Measurements from ENCODE around the gene RAI1.
"Not testable (repeated sequence)": the region's sequence is repeated elsewhere in the genome, so short reads cannot be mapped to it uniquely, and the experiment has no call there.

Gene RAI1, protein sequence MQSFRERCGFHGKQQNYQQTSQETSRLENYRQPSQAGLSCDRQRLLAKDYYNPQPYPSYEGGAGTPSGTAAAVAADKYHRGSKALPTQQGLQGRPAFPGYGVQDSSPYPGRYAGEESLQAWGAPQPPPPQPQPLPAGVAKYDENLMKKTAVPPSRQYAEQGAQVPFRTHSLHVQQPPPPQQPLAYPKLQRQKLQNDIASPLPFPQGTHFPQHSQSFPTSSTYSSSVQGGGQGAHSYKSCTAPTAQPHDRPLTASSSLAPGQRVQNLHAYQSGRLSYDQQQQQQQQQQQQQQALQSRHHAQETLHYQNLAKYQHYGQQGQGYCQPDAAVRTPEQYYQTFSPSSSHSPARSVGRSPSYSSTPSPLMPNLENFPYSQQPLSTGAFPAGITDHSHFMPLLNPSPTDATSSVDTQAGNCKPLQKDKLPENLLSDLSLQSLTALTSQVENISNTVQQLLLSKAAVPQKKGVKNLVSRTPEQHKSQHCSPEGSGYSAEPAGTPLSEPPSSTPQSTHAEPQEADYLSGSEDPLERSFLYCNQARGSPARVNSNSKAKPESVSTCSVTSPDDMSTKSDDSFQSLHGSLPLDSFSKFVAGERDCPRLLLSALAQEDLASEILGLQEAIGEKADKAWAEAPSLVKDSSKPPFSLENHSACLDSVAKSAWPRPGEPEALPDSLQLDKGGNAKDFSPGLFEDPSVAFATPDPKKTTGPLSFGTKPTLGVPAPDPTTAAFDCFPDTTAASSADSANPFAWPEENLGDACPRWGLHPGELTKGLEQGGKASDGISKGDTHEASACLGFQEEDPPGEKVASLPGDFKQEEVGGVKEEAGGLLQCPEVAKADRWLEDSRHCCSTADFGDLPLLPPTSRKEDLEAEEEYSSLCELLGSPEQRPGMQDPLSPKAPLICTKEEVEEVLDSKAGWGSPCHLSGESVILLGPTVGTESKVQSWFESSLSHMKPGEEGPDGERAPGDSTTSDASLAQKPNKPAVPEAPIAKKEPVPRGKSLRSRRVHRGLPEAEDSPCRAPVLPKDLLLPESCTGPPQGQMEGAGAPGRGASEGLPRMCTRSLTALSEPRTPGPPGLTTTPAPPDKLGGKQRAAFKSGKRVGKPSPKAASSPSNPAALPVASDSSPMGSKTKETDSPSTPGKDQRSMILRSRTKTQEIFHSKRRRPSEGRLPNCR (N-terminal part only)

GRCh38 chr17:17681187-17681743, at the start of gene RAI1:
RAI1 (plus strand) TSS chr17:17681458; CDS start chr17:17792949, 111,491 bp downstream.
- DNase-seq (ENCODE audit: low spot score): peak; percentile 65

- not testable (repeated sequence) for DNase-seq (ENCODE audit: low spot score)
Observed at GRCh38 chr17:17632690-17633089, 48.6 kb upstream of the RAI1 start.

- no peak for DNase-seq (ENCODE audit: low spot score)
Observed at GRCh38 chr17:17633310-17633709, 47.9 kb upstream of the RAI1 start.

DNA sequence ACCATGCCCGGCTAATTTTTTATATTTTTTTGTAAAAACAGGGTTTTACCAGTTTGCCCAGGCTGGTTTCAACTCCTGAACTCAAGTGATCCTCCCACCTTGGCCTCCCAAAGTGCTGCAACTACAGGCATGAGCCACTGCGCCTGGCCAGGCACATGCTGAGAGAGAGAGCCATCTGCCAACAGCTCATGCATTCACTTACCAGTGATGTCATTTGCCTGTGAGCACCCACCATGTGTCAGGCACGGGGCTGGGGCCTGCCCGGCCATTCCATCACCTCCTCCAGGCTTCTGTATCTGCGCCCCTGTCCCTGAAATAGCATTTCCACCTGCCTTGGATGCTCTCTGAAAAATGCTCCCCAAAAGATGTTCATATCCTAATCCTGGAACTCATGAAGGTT, 46.1 kb upstream of the RAI1 start:
- no peak for DNase-seq (ENCODE audit: low spot score)

GRCh38 chr17:17635537-17636271, 45.6 kb upstream of the RAI1 start:
- not testable (repeated sequence) for DNase-seq (ENCODE audit: low spot score)

- DNase-seq (ENCODE audit: low spot score): no peak
Observed at GRCh38 chr17:17636272-17636885, 44.9 kb upstream of the RAI1 start.

DNA sequence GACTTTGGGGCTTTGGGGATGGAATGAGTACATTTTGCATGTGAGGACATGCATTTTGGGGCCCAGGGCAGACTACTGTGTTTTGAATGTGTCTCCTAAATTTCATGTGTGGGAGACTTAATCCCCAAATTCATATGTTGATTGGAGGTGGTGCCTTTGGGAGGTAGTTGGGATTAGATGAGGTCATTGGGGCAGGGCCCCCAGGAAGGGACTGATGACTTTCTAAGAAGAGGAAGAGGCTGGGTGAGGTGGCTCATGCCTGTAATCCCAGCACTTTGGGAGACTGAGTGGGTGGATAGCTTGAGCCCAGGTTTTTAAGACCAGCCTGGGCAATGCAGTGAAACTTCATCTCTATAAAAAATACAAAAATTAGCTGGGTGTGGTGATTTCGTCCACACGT, 42.8 kb upstream of the RAI1 start:
- DNase-seq (ENCODE audit: low spot score): no peak

- not testable (repeated sequence) for DNase-seq (ENCODE audit: low spot score)
Observed at GRCh38 chr17:17639661-17640270, 41.5 kb upstream of the RAI1 start.

- peak; percentile 79 for DNase-seq (ENCODE audit: low spot score)
Observed at GRCh38 chr17:17641621-17642409, 39.4 kb upstream of the RAI1 start.

GRCh38 chr17:17645148-17645547, 36.1 kb upstream of the RAI1 start:
- DNase-seq (ENCODE audit: low spot score): not testable (repeated sequence)

- no peak for DNase-seq (ENCODE audit: low spot score)
Observed at GRCh38 chr17:17645961-17646360, 35.3 kb upstream of the RAI1 start.

DNA sequence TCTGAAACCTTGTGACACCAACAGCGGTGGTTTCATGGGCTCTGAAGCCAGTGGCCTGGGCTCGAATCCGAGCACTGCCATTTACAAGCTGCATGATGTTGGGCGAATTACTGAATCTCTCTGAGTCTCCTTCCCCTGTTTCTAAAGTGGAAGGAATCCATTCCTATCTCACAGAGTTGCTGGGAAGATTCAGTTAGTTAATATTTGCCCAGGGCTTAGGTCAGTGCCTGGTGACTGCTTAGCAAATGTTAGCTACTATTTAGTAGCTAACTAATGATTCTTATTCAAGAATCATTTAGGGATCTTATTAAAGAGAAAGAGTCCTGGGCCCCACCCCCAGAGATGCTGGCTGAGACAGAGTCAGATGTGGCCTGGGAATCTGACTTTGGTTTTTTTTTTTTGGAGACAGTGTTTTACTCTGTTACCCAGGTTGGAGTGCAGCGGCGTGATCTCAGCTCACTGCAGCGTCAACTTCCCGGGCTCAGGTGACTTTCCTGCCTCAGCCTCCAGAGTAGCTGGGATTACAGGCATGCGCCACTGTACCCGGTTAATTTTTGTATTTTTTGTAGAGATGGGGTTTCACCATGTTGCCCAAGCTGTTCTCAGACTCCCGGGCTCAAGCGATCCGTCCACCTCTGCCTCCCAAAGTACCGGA, 33.6 kb upstream of the RAI1 start:
- no peak for DNase-seq (ENCODE audit: low spot score)

DNA sequence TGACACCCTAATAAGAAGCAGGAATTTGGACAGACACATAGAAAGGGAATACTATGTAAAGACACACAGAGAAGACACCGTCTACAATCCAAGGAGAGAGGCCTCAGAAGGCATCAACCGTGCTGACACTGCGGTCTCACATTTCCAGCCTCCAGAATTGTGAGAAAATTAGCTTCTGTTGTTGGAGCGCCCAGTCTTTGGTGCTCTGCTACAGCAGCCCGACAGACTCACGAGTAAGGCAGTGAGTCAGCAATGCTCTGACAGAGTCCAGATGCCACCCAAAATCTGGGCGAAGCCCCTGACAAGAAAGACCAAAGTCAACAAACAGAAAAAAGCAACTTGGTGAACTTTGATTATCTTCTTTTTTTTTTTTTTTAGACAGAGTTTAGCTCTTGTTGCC, 32.5 kb upstream of the RAI1 start:
- DNase-seq (ENCODE audit: low spot score): no peak

- no peak for DNase-seq (ENCODE audit: low spot score)
Observed at GRCh38 chr17:17650959-17651358, 30.3 kb upstream of the RAI1 start.

GRCh38 chr17:17653343-17653742, 27.9 kb upstream of the RAI1 start:
- no peak for DNase-seq (ENCODE audit: low spot score)

GRCh38 chr17:17659340-17659739, 21.9 kb upstream of the RAI1 start:
- no peak for DNase-seq (ENCODE audit: low spot score)

- no peak for DNase-seq (ENCODE audit: low spot score)
Observed at GRCh38 chr17:17661134-17661533, 20.1 kb upstream of the RAI1 start.

- DNase-seq (ENCODE audit: low spot score): no peak
Observed at GRCh38 chr17:17661834-17662385, 19.3 kb upstream of the RAI1 start.
